DMS114 treated with DMSO at 0.1 percent for 48 hours (cell line): Measurements from ENCODE around the gene CATSPER4.

ENCODE experiments used
- DNase-seq: peaks from one replicate; lab custom pipeline; 2025; ENCODE audit not compliant: unreplicated experiment; lab: John Stamatoyannopoulos, UW

Gene CATSPER4

DNA sequence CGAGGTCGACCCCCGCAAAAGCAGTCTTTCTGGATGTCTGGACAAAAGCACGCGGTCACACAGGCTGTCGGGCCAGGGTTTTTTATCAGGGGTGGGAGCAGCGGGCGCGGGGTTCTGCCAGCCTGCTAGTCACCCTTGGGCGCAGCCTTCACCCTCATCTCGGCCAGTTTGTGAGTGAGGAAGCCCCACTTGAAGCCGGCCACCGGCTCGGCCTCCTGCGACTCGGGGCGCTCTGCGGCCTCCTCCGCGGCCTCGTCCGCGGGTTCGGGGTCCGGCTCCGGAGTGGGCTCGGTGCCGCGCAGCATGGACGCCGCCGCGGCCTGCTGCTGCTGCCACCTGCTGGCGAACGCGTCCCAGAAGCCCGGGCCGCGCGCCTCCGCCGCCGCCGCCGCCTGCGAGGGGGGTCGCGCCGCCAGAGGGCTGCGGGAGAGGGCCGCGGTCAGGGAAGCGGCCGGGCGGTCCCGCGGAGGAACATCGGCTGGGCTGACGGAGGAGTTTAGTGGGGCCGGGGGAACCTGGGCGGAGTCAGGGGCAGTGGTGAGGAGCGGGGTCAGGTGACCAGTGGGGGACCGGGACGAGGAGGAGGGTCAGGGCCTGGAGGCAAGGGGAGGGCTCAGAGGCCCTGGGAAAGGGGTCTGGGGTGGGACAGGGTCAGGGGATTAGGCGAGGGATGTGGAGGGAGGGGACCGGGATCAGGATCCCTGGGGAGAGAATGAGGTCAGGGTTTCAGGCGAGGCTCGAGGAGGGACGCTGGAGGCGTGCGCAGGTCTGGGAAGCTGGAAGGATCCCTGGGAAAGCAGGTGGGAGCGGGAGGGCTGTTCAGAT lies 26.2 kb upstream of the CATSPER4 start:
- DNase-seq = no peak

GRCh38 chr1:26164861-26165842 lies 25.2 kb upstream of the CATSPER4 start:
- DNase-seq = no peak

- DNase-seq = no peak
Observed at GRCh38 chr1:26166719-26167281, 23.6 kb upstream of the CATSPER4 start.

GRCh38 chr1:26168410-26169197 lies 21.8 kb upstream of the CATSPER4 start, which contains the start of gene C1orf232:
TSS of gene C1orf232 (minus strand) at chr1:26168963. CDS start at chr1:26168499, 464 bp downstream.
- DNase-seq = no peak

DNA sequence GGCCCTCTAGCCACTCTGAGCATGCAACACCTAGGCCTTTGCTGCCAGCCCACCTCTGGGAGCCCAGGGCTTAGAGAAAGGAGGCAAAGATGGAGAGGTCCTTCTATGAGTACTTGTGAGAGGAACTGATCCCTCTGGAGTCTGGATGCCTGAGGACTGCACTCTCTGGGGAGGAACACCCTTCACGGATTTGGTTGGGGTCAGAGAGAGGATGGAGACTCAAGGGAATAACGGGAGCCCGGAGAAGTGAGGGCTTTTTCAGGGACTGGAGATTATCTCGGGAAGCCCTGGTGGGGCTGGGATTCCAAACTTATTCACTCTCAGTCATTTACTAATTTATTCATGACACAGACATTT lies 21.2 kb upstream of the CATSPER4 start:
- DNase-seq = no peak

DNA sequence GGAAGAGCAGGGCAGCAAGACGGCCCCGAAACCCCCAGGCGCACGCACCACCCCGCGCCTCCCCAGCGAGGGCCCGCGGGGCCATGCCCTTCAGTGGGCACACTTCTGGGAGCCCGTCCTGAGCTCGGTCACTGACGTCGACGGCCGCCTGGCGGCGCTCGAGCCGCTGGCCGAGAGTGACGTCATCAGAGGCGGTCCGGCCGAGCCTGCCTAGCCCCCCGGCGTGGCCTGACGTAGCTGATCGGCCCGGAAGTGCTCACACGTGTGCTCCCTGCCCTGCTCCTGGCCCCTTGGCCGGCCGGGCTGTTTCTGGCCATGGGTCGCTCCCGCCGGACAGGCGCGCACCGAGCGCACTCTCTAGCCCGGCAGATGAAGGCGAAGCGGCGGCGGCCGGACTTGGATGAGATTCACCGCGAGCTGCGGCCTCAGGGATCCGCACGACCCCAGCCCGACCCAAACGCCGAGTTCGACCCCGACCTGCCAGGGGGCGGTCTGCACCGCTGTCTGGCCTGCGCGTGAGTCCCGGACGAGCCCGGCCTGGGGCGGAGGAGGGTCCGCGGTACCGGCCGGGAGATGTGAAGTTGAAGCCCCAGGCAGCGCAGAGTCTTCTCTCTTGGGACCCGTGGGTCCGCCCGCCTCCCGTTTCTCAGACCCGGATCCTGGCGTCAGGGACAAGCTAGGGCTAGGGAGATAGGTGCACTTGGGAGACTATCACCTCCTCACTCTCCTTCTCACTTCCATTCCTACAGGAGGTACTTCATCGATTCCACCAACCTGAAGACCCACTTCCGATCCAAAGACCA lies 20.5 kb upstream of the CATSPER4 start, which contains the start of gene ZNF593:
Gene ZNF593 (plus strand): TSS at position 240 of the 803 bp plus-strand sequence. CDS start 76 bp downstream, at position 316.
- peak; percentile 74 for DNase-seq

- DNase-seq = no peak
Observed at GRCh38 chr1:26170472-26170821, 20.0 kb upstream of the CATSPER4 start.

GRCh38 chr1:26171084-26172072 lies 19.0 kb upstream of the CATSPER4 start, which contains the start of gene ZNF593OS:
TSS of gene ZNF593OS (minus strand) at chr1:26171832. CDS start at chr1:26171661, 171 bp downstream.
- DNase-seq = no peak

- DNase-seq = no peak
Observed at GRCh38 chr1:26175346-26175745, 15.1 kb upstream of the CATSPER4 start.

DNA sequence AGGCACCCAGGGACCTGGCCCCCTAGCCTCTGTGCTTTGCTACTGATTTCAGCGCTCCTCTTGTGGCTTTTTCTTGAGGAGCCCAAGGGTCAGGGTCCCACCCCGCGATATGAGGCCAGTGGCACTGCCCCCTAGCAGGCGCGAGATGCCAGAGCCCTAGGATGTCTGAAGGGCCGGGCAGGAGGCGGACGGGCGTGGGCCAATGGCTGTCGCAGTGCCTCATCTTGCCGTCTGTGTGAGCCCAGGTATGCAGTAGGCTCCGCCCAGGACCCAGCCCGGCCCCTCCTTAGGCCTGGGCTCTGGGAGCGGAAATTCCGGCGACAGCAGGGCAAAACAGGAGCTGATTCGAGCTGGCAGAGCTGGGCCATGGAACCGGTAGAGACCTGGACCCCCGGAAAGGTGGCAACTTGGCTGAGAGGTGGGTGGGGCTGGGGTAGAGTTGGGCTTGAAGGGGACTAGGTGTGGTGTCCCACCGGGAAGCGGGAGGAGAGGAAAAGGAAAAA lies 13.2 kb upstream of the CATSPER4 start, which contains the start of gene CNKSR1:
Gene CNKSR1 (plus strand): TSS at position 310 of the 503 bp plus-strand sequence. CDS start 57 bp downstream, at position 367.
- no peak for DNase-seq

DNA sequence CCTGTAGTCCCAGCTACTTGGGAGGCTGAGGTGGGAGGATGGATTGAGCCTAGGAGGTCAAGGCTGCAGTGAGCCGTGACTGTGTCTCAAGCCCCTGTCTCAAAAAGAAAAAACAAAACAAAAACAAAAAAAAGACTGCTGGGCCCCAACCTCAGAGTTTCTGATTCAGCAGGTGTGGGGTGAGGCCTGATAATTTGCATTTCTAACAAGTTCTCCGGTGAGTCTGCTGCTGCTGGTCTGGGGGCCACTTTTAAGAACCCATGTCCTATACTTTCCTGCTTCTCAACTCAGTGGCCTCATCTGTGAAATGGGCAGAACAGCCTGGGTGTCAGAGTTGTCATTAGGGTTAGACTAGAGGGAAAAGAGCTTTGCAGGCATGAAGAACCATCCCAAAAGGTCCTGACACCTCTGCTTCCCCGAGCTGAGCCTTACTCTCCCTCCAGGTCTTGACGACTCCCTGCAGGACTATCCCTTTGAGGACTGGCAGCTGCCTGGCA lies 10.3 kb upstream of the CATSPER4 start:
- DNase-seq = no peak

DNA sequence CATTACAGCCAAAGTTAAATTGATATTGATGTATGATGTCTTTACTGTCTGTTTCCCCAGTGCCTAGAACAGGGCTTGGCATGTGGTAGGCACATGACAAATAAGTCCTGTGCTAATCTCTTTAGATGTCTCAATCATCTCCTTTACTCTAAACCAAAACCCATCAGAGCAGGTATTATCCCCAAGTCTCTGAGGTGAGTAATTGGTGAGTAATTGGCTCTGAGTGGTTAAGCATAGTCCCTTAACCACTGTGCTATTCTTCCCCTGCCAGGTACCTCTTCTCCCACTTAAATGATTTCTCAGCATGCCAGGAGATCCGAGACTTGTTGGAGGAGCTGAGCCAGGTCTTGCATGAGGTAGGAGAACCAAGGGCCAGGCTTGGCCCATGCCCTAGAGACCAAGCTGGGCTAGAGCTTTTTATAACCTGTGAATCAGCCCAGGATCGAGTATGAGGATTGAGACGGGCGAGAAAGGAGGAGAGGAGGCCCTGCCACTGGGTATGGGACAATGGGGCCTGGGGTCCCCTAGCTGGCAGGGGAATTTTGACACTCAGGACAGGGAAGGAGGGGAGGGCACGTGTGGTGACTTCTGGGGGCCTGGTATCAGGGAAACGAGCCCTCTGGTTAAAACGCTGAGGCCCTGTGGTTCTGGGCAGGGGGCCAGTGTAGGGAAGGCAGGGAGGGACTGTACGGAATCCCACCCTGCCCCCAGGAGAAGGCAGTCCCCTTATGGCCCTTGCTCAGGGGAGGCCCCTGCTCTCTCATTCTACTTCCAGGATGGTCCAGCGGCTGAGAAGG lies 8.6 kb upstream of the CATSPER4 start:
- no peak for DNase-seq

GRCh38 chr1:26182383-26182696 lies 8.1 kb upstream of the CATSPER4 start:
- DNase-seq = no peak

GRCh38 chr1:26184086-26184485 lies 6.3 kb upstream of the CATSPER4 start:
- no peak for DNase-seq

GRCh38 chr1:26184883-26185282 lies 5.5 kb upstream of the CATSPER4 start:
- no peak for DNase-seq

GRCh38 chr1:26187882-26188281 lies 2.5 kb upstream of the CATSPER4 start:
- DNase-seq = no peak

DNA sequence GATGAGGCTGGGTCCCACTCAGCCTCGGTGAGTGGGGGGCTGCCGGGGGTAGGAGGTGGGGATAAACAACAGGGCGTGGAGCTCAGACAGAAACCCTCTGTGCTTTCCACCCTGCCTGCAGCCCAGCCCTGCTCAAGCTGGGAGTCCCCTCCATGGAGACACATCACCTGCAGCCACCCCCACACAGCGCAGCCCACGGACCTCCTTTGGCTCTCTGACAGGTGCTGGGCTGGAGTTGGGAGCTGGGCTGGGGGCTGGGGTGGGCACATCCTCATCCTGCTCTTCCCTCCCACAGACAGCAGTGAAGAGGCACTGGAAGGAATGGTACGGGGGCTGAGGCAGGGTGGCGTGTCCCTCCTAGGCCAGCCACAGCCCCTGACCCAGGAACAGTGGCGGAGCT lies 1.9 kb upstream of the CATSPER4 start:
- no peak for DNase-seq
